Lung (tissue), 12 donors: ENCODE measurements around the gene SMPDL3A. TPM values are rescaled to one million over a fixed set of nuclear protein-coding genes. Genes with fewer than 3 reads are reported as not detected.
A peak's percentile ranks its signal among the peaks of the same experiment; 100 is the strongest.

Source experiments
- ATAC-seq: fragments of 200-7000 bp; cut with Tn5 transposase; one replicate; pipeline ENCODE4 v1.9.1; 2020; ENCODE audit warnings: moderate number of reproducible peaks; ENCODE audit not compliant: insufficient read depth, low FRiP score
- DNase-seq, 3 donors: peaks; one replicate each; pipeline ENCODE4 v3.0.0-alpha.2; 2013 to 2017
- H3K27ac ChIP-seq, 2 donors: one replicate each; pipeline ENCODE4 v1.5.1; 2013; ENCODE audit warnings: mild to moderate bottlenecking in 2 of 2, moderate library complexity in 2 of 2, control low read depth in 1 of 2, inconsistent platforms in 1 of 2, low read depth in 1 of 2, low read length in 1 of 2
- H3K27me3 ChIP-seq, 3 donors: one replicate each; pipeline ENCODE4 v1.5.1; 2013; ENCODE audit warnings: low read length in 2 of 3; ENCODE audit not compliant: control insufficient read depth in 3 of 3, insufficient read depth in 3 of 3
- H3K36me3 ChIP-seq, 4 donors: one replicate each; pipeline ENCODE4 v1.5.1; 2013; ENCODE audit warnings: low read length in 4 of 4, mild to moderate bottlenecking in 1 of 4, moderate library complexity in 1 of 4; ENCODE audit not compliant: control insufficient read depth in 4 of 4, insufficient read depth in 4 of 4
- H3K4me1 ChIP-seq, 5 donors: one replicate each; pipeline ENCODE4 v1.5.1; 2013; ENCODE audit warnings: low read length in 5 of 5, mild to moderate bottlenecking in 2 of 5, moderate library complexity in 1 of 5; ENCODE audit not compliant: control insufficient read depth in 5 of 5, insufficient read depth in 5 of 5
- H3K4me3 ChIP-seq: one replicate; pipeline ENCODE4 v1.5.1; 2013; ENCODE audit warnings: mild to moderate bottlenecking, control low read depth, moderate library complexity
- H3K9ac ChIP-seq, 2 donors: one replicate each; pipeline ENCODE4 v1.5.1; 2013; ENCODE audit warnings: low read length in 2 of 2, control low read depth in 1 of 2; ENCODE audit not compliant: insufficient read depth in 1 of 2
- H3K9me3 ChIP-seq, 4 donors: one replicate each; pipeline ENCODE4 v1.5.1; 2013; ENCODE audit warnings: low read length in 3 of 4, mild to moderate bottlenecking in 1 of 4, moderate library complexity in 1 of 4; ENCODE audit not compliant: control insufficient read depth in 4 of 4, insufficient read depth in 3 of 4
- WGBS, 2 donors: extraction: QIAGEN DNeasy Blood & Tissue Kit; methylation state at CpG; one replicate each; pipeline ENCODE4 v1.1.7; 2013; 5-methylcytosine and 5-hydroxymethylcytosine counted together
- polyA plus RNA-seq, 2 donors: library from polyadenylated mRNA; stranded (reverse); fragments of 200-250 nt; gene quantifications; one replicate each; pipeline ENCODE4 v1.2.1, GENCODE V29; 2013
- total RNA-seq, 2 donors: library from RNA; depleted of rRNA in 1 of 2; stranded (reverse); fragments of >200 nt in 1 of 2; gene quantifications; one replicate each; pipeline ENCODE4 v1.2.1, GENCODE V29; 2014 to 2021
- TF ChIP-seq, protein P1 (sequence below): IDR thresholded peaks from 2 replicates; pipeline ENCODE4 v1.5.1; 2012; ENCODE audit warnings: mild to moderate bottlenecking; ENCODE audit errors: control extremely low read depth, extremely low read depth
- donor health status: control.
- donor health status: control.
- donor health status: Bipolar disorder and iron deficiency.
- donor health status: healthy.
- donor health status: DM: yes; HTN: yes; CAD: no.

The SMPDL3A gene
- total and polyA plus RNA-seq, 4 donors: 14.0 to 55.2 (median 30.0) TPM

DNA sequence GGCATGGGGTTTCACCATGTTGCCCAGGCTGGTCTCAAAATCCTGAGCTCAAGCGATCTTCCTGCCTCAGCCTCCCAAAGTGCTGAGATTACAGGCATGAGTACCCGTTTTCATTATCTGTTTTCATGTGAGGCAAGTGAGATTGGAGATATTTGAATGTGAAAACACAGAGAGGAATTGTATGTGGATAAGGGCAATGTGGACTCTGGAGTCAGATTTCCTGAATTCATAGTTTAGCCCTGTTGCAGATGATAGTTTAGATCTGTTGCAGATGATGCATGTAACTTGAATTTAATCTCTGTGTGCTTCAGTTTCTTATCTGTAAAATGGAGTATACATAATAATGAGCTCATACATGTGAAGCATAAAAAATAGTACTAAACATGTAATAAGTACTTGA is 3.7 kb downstream of the SMPDL3A start:
- Histone ChIP-seq H3K4me3 (no peak overlapping the region), H3K36me3 (peaks cover 0 to 15% (median 6%) of the 10 kb centered on the region in 4 donors), H3K27me3 (no peaks in the 10 kb centered on the region), H3K9me3 (no peaks in the 10 kb centered on the region), H3K9ac (no peak overlapping the region), H3K4me1 (peaks cover 0 to 36% (median 3%) of the 10 kb centered on the region in 5 donors), H3K27ac (no peak overlapping the region)
- ATAC-seq (no peak), DNase-seq (no peak)
- 89 to 90% methylated on average over 2 of the region's 2 CpGs for WGBS, 2 donors
- TF ChIP-seq, protein P1, sequence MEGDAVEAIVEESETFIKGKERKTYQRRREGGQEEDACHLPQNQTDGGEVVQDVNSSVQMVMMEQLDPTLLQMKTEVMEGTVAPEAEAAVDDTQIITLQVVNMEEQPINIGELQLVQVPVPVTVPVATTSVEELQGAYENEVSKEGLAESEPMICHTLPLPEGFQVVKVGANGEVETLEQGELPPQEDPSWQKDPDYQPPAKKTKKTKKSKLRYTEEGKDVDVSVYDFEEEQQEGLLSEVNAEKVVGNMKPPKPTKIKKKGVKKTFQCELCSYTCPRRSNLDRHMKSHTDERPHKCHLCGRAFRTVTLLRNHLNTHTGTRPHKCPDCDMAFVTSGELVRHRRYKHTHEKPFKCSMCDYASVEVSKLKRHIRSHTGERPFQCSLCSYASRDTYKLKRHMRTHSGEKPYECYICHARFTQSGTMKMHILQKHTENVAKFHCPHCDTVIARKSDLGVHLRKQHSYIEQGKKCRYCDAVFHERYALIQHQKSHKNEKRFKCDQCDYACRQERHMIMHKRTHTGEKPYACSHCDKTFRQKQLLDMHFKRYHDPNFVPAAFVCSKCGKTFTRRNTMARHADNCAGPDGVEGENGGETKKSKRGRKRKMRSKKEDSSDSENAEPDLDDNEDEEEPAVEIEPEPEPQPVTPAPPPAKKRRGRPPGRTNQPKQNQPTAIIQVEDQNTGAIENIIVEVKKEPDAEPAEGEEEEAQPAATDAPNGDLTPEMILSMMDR: no peak

- TF ChIP-seq, protein P1: no peak
Observed at GRCh38 chr6:122797537-122797936, 8.5 kb downstream of the SMPDL3A start.

GRCh38 chr6:122798099-122798641 is 9.1 kb downstream of the SMPDL3A start:
- ATAC-seq (peak; percentile 70), DNase-seq (peak in 1 of 3 donors; percentile 12)
- TF ChIP-seq, protein P1: no peak
- Histone ChIP-seq H3K27me3 (no peaks in the 10 kb centered on the region), H3K9ac (no peak overlapping the region), H3K36me3 (peaks cover 0 to 29% (median 13%) of the 10 kb centered on the region in 4 donors), H3K27ac (peak overlapping the region in 1 of 2 donors; percentile 71), H3K4me3 (no peak overlapping the region), H3K9me3 (no peaks in the 10 kb centered on the region), H3K4me1 (peaks cover 0 to 34% (median 7%) of the 10 kb centered on the region in 5 donors)
- WGBS, 2 donors: 72 to 90% methylated on average over 6 of the region's 6 CpGs

More at GRCh38 chr6:122797537-122797936, 8.5 kb downstream of the SMPDL3A start:
- Histone ChIP-seq H3K9ac (no peak overlapping the region), H3K9me3 (no peaks in the 10 kb centered on the region), H3K27ac (peak overlapping the region in 1 of 2 donors; percentile 71), H3K4me1 (peaks cover 0 to 35% (median 7%) of the 10 kb centered on the region in 5 donors), H3K36me3 (peaks cover 0 to 29% (median 13%) of the 10 kb centered on the region in 4 donors), H3K27me3 (no peaks in the 10 kb centered on the region), H3K4me3 (no peak overlapping the region)
- no peak for ATAC-seq
- DNase-seq: no peak
- 95 to 98% methylated on average over 3 of the region's 3 CpGs for WGBS, 2 donors
